ENCODE data around the gene RNF167. TPM values are rescaled to one million over a fixed set of nuclear protein-coding genes. Genes with fewer than 3 reads are reported as not detected.
A peak's percentile ranks its signal among the peaks of the same experiment; 100 is the strongest.

The RNF167 gene
- total RNA-seq, 4 donors from 2014 or later, result 67.3 to 98.8 (median 85.9) TPM

DNA sequence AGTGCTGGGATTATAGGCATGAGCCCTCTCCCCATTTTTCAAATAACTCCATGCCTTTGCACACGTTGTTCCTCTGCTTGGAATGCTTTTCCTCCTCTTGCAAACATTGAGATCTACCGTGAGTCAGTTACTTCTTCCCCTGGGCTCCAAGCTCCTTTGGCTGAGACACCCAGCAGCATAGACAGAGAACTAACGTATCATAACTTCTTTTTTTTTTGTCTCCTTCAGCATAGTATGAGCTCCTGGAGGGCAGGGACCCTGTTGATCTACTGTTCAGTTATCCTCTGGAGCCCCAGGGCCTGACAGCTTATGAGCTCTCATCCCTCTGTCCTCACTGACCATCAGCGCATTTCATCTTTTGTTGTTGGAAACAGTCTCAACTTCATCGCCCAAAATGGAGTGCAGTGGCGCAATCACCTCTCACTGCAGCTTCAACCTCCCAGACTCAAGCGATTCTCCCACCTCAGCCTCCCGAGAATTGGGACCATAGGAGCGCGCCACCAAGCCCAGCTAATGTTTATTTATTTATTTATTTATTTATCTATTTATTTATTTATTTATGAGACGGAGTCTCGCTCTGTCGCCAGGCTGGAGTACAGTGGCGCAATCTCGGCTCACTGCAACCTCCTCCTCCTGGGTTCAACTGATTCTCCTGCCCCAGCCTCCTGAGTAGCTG is 25.4 kb downstream of the RNF167 start:
- H3K27me3 ChIP-seq, result no peaks in the 10 kb centered on the region
- peaks cover 3 to 45% (median 30%) of the 10 kb centered on the region in 3 donors for H3K4me1 ChIP-seq
- WGBS, 2 donors (ENCODE audit: low coverage in 1 of 2), result 94 to 97% methylated on average over 6 to 15 of the region's 15 CpGs
- no peak overlapping the region for H3K4me3 ChIP-seq
- peak overlapping the region in 3 of 4 donors; percentile 94 to 95 (median 95) for H3K27ac ChIP-seq
- H3K9me3 ChIP-seq, result no peaks in the 10 kb centered on the region
- no peak for ATAC-seq
- TF ChIP-seq EP300 (IDR thresholded peaks at IDR 0.05) (no peak), POLR2A (IDR thresholded peaks at IDR 0.05) (no peak), POLR2AphosphoS5 (IDR thresholded peaks at IDR 0.05) (no peak), CTCF (IDR thresholded peaks at IDR 0.05) (no peak)
- peaks cover 0 to 26% of the 10 kb centered on the region in 2 donors for H3K36me3 ChIP-seq

GRCh38 chr17:4966844-4967538 is 26.9 kb downstream of the RNF167 start:
- peak; percentile 94 for ATAC-seq
- peak; percentile 22 for TF ChIP-seq POLR2AphosphoS5 (IDR thresholded peaks at IDR 0.05)
- TF ChIP-seq POLR2A (IDR thresholded peaks at IDR 0.05), result peak; percentile 34 to 54
- TF ChIP-seq EP300 (IDR thresholded peaks at IDR 0.05), result no peak
- peak in 1 of 4 experiments; percentile 1 for TF ChIP-seq CTCF (IDR thresholded peaks at IDR 0.05)

GRCh38 chr17:4967539-4968485 is 27.7 kb downstream of the RNF167 start, which contains the start of gene SPAG7:
TSS of gene SPAG7 (minus strand) at chr17:4967817. CDS start at chr17:4967804, 13 bp downstream.
- Histone ChIP-seq H3K9me3 (no peaks in the 10 kb centered on the region), H3K36me3 (peaks cover 0 to 34% of the 10 kb centered on the region in 2 donors), H3K27ac (peak within 1 kb of the TSS; percentile 88 to 95 (median 94)), H3K4me1 (peaks cover 3 to 66% (median 30%) of the 10 kb centered on the region in 3 donors), H3K4me3 (peak within 1 kb of the TSS; percentile 70 to 76), H3K27me3 (no peaks in the 10 kb centered on the region)
- ATAC-seq, result peak; percentile 84
- peak; percentile 83 for TF ChIP-seq POLR2AphosphoS5 (IDR thresholded peaks at IDR 0.05)
- peak; percentile 48 to 62 for TF ChIP-seq POLR2A (IDR thresholded peaks at IDR 0.05)
- TF ChIP-seq CTCF (IDR thresholded peaks at IDR 0.05), result peak in 3 of 4 experiments; percentile 26 to 43 (median 41)
- no peak for TF ChIP-seq EP300 (IDR thresholded peaks at IDR 0.05)
- 0 to 2% methylated on average over 26 to 36 of the region's 66 CpGs for WGBS, 2 donors (ENCODE audit: low coverage in 1 of 2)

More at GRCh38 chr17:4966844-4967538, 26.9 kb downstream of the RNF167 start:
- WGBS, 2 donors (ENCODE audit: low coverage in 1 of 2), result 0 to 3% methylated on average over 9 to 19 of the region's 42 CpGs
- H3K4me3 ChIP-seq, result peak overlapping the region; percentile 70 to 76
- peaks cover 0 to 26% of the 10 kb centered on the region in 2 donors for H3K36me3 ChIP-seq
- no peaks in the 10 kb centered on the region for H3K27me3 ChIP-seq
- H3K4me1 ChIP-seq, result peaks cover 3 to 58% (median 30%) of the 10 kb centered on the region in 3 donors
- H3K27ac ChIP-seq, result peak overlapping the region; percentile 88 to 95 (median 94)
- no peaks in the 10 kb centered on the region for H3K9me3 ChIP-seq

- Histone ChIP-seq H3K9me3 (no peaks in the 10 kb centered on the region), H3K36me3 (peaks cover 0 to 38% of the 10 kb centered on the region in 2 donors), H3K4me3 (peak overlapping the region; percentile 31 to 76), H3K4me1 (peaks cover 3 to 69% (median 30%) of the 10 kb centered on the region in 3 donors), H3K27me3 (no peaks in the 10 kb centered on the region), H3K27ac (peak overlapping the region; percentile 77 to 95 (median 94))
- 20 to 27% methylated on average over 7 to 19 of the region's 23 CpGs for WGBS, 2 donors (ENCODE audit: low coverage in 1 of 2)
- TF ChIP-seq POLR2A (IDR thresholded peaks at IDR 0.05) (no peak), EP300 (IDR thresholded peaks at IDR 0.05) (no peak), CTCF (IDR thresholded peaks at IDR 0.05) (no peak), POLR2AphosphoS5 (IDR thresholded peaks at IDR 0.05) (no peak)
- no peak for ATAC-seq
Observed at GRCh38 chr17:4968486-4969046, 28.5 kb downstream of the RNF167 start.

Measured in gastroesophageal sphincter (tissue), 4 donors.